GM12891 (cell line): ENCODE measurements around the gene CHST8.
"Not testable (repeated sequence)": the region's sequence is repeated elsewhere in the genome, so short reads cannot be mapped to it uniquely, and the experiment has no call there.

Source experiments
- DNase-seq: peaks from one replicate; pipeline ENCODE4 v3.0.0; 2011; ENCODE audit warnings: low spot score; ENCODE audit not compliant: insufficient read length
- FAIRE-seq: peaks from 2 replicates; lab custom pipeline; 2011; peaks lifted over from hg19 to GRCh38; lab: Jason Lieb, UNC
- PAX5 ChIP-seq: IDR thresholded peaks from 2 replicates; pipeline ENCODE4 v1.6.1; 2011; ENCODE audit warnings: low read length, moderate library complexity, mild to moderate bottlenecking; ENCODE audit not compliant: insufficient read depth, severe bottlenecking
- POLR2A ChIP-seq: IDR thresholded peaks from 2 replicates; pipeline ENCODE4 v1.6.1; 2011; ENCODE audit warnings: low read depth, low read length, control low read depth
- POLR2AphosphoS5 ChIP-seq: IDR thresholded peaks from 2 replicates; pipeline ENCODE4 v1.6.1; 2011; ENCODE audit warnings: low read depth, low read length, control low read depth
- POU2F2 ChIP-seq: IDR thresholded peaks from 2 replicates; pipeline ENCODE4 v1.6.1; 2011; ENCODE audit warnings: low read depth, mild to moderate bottlenecking, control low read depth, low read length, moderate library complexity
- SPI1 ChIP-seq: IDR thresholded peaks from 2 replicates; pipeline ENCODE4 v1.6.1; 2011; ENCODE audit warnings: low read depth, low read length, control low read depth
- TAF1 ChIP-seq: IDR thresholded peaks from 2 replicates; pipeline ENCODE4 v1.6.1; 2011; ENCODE audit warnings: low read depth, low read length, control low read depth

Gene CHST8

DNA sequence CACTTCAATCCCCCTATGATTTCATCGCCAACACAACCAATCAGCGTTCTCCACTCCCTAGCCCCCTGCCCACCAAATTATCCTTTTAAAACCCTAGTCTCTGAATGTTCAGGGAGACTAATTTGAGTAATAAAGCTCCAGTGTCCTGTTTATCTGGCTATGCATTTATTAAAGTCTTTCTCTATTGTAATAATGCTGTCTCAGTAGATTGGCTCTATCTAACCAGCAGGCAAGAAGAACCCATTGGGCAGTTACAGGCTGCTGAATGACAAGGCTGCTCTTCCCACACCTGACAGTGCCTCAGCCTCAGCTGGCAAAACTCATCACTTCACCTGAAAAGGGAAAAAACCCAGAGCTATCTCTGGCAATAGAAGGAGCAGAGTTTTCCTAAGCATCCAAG, 20.2 kb upstream of the CHST8 start:
- TF ChIP-seq SPI1 (no peak), TAF1 (no peak), POU2F2 (no peak)
- no peak for FAIRE-seq
- DNase-seq, result no peak

DNA sequence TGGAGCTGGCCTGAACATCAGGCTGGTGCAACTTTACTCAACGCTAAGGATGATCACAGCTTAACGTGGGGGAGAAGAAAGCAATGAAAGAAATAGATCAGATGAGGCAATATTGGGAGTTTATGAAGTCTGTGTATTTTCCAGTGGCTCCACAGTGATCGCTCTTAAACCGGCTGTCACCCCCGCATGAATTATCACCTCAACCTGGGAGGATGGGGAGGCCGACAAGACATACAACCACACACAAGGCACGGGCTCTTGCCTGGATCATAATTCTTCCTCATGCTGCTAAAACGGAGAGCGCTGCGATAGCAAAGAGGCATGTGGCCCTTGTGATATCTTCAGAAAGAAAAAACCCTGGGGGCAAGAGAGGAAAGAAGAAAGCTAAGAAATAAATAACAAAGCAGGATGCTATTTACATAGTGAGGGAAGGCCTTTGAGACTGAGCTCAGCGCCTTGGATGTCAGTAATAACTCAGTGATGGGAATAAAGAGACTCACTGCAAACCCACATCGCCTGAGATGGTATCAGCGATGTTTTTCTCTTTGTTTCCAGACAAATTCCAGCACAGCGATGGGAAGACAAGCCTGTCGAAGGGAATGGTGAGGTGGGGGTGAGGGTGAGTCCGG, 19.1 kb upstream of the CHST8 start:
- TF ChIP-seq POU2F2, result no peak
- no peak for TF ChIP-seq POLR2A
- TF ChIP-seq PAX5, result no peak
- no peak for TF ChIP-seq TAF1
- no peak for TF ChIP-seq SPI1
- TF ChIP-seq POLR2AphosphoS5, result no peak
- no peak for FAIRE-seq
- DNase-seq, result no peak

DNA sequence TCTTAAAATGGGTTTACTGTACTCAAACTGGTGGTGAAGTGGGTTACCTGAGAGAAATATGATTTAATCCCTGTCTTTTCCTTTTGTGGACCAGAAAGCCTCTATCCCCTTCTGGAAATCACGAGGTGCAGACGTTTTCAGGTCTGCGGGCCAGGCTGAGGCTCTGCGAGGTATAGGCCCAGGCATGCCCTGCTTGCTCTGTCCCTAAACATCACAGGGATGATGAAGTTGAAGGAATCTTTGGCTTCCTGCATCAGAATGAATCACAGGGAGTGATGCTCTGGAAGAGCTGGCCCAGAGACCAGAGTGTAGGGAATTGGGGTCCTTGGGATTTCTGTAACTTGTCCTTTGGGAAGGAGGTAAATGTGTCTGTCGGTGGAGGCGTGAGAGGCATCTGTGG, 18.4 kb upstream of the CHST8 start:
- DNase-seq, result no peak
- no peak for TF ChIP-seq POU2F2
- no peak for FAIRE-seq

DNA sequence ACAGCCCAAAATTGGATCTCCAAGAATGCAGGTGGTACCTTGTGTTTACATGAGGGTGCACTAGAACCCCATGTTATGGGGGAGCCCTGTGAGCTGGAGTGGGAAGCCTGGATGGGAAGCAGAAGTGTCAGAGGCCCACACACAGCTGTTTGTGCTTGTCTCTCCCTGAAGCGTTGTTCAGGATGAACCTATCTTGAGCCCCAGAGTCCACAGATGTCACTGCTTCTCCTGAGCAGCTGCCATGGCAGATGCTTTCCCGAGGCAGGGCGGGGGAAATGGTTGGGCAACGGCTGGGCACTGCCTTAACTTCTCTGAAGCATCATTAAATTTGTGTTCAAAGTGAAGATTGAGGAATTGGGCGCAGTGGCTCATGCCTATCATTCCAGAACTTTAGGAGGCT, 17.1 kb upstream of the CHST8 start:
- TF ChIP-seq SPI1 (no peak), POLR2AphosphoS5 (no peak), POU2F2 (no peak), POLR2A (no peak), PAX5 (no peak)
- DNase-seq (no peak), FAIRE-seq (no peak)

DNA sequence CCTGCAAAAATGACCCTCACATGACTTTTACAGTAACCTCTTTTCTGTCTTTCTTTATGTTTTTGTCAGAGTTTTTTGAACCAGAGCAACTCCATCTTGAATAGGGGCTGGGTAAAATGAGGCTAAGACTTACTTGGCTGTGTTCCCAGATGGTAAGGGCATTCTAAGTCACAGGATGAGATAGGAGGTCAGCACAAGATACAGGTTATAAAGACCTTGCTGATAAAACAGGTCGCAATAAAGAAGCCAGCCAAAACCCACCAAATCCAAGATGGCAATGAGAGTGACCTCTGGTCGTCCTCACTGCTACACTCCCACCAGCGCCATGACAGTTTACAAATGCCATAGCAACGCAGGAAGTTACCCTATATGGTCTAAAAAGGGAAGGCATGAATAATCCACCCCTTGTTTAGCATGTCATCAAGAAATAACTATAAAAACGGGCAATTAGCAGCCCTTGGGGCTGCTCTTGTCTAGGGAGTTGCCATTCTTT, 15.9 kb upstream of the CHST8 start:
- not testable (repeated sequence) for FAIRE-seq, DNase-seq

DNA sequence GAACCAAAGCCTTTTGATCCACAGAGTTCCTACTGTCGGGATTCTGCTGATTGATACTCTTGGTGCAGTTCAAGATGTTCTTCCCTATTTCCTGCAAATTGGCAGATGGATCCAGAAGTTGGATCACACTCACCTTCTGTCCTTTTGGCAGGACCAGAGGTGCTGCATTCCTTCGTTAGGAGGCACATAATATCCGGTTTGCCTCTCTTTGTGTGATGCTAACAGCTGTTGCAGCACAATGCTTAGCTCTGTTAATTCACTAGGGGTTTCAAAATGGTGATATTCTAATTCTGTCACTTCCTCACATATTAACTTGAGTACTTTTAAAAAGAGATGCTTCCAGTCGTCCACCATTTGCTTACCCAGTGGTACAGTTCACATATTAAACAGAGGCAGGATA, 15.2 kb upstream of the CHST8 start:
- FAIRE-seq (no peak), DNase-seq (no peak)

DNA sequence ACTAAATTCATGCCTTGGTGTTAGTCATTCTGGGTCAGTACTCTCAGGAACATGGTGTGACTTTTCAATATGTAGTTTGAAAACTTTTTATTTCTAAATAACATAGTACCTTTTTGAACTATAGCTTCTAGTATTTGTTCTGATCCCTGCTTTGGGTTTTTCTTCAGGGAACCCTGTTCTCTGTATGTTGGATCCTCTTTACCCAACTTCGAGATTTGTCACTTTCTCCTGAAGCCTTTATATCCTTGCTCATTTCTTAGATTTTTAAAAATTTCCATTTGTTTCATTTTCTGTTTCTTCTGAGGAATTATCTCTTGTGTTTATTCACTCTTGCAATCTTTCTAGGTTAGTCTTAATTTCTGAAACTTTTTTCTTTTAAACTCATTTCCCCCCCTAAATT, 12.4 kb upstream of the CHST8 start:
- FAIRE-seq (no peak), DNase-seq (no peak)
- no peak for TF ChIP-seq PAX5
- no peak for TF ChIP-seq POLR2A
- TF ChIP-seq SPI1, result no peak
- TF ChIP-seq POLR2AphosphoS5, result no peak
- no peak for TF ChIP-seq POU2F2
- no peak for TF ChIP-seq TAF1

More for the DNA sequence above, 15.2 kb upstream of the CHST8 start:
- TF ChIP-seq TAF1 (no peak), POU2F2 (no peak), PAX5 (no peak), POLR2AphosphoS5 (no peak), POLR2A (no peak), SPI1 (no peak)

DNA sequence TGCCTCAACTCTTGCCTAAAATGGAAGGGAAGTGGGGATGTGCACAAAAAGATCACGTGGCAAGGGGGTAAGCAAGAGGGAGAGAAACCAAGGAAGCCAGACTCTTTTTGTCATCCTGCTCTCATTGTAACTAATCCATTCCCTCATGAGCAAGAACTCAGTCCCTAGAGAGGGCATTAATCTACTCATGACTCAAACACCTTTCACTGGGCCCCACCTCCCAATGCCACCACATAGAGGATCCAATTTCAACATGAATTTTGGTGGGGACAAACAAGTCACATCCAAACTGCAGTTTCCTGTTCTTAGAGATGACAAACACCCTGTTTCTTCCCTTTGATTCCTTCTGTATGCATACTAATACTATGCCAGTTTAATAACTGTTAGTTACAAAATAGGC, 11.2 kb upstream of the CHST8 start:
- no peak for DNase-seq
- FAIRE-seq, result no peak
- no peak for TF ChIP-seq TAF1
- TF ChIP-seq SPI1, result no peak
- no peak for TF ChIP-seq POLR2AphosphoS5
- TF ChIP-seq PAX5, result no peak
- TF ChIP-seq POU2F2, result no peak
- no peak for TF ChIP-seq POLR2A

DNA sequence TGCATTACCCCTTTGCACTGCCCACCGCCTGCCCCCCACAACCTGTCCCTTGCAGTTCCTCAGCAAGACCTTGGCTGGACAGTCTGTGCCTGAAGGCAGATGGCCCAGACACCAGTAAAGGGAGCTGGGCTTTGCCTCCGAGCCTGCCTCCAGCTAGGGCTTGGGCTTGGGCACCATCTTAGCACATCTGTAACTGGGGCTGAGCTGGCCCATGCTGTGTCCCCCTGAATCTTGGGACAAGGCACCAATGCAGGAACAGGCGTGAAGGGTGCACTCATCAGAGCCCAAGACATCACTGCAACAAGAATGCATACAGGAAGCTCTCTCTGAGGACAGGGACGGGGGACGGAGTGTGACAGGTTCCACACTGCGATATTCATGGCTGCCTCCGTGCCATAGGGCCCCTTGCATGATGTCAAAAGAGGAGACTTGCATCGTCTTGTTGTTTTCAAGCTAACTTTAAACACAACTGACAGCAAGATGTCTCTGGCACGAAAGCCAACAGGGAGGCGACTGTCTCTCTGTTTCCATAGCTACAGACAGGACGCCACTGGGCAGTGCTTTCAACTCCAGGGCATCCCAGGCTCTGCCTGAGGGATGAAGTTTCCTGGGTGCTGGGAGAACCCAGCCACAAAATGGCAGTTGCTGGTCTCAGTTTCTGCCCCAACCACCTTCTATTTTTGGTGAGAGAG, 8.7 kb upstream of the CHST8 start:
- DNase-seq (no peak), FAIRE-seq (no peak)
- TF ChIP-seq POLR2A, result no peak
- TF ChIP-seq PAX5, result no peak
- no peak for TF ChIP-seq SPI1
- no peak for TF ChIP-seq POU2F2
- TF ChIP-seq TAF1, result no peak
- TF ChIP-seq POLR2AphosphoS5, result no peak

DNA sequence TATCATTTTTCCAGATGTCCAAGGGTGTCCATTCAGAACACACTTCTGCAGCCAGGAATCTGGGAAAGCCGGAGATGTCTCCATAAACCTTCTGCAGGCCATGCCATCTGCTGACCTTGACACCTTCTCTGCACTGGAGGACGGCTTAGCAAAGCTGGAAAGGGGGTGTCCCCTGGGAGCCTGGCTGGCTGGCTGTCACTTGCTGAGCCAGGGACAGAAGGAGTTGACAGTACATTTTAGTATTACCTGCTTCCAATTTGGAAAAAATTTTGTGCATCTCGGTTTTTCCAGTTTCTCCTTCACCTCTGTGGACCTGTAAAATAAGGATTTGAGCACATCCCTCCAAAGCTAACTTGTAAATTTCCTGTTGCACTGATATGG, 8.1 kb upstream of the CHST8 start:
- DNase-seq, result no peak
- TF ChIP-seq TAF1, result no peak
- TF ChIP-seq SPI1, result no peak
- TF ChIP-seq PAX5, result no peak
- no peak for TF ChIP-seq POLR2A
- no peak for FAIRE-seq
